A673 (cell line): Measurements from ENCODE around the gene GDF9.

ENCODE experiments used
- CTCF ChIP-seq: fragments of 300-800, 200-600 bp; sonication (generic); conservative IDR thresholded peaks from 2 replicates; pipeline ENCODE4 v1.5.1; 2017; ENCODE audit warnings: low read depth, mild to moderate bottlenecking, antibody characterized with exemption, low read length, moderate library complexity, mixed read lengths
- EZH2 ChIP-seq: fragments of 200-600 bp; sonication (generic); IDR thresholded peaks from 2 replicates; pipeline ENCODE4 v1.6.1; 2017; ENCODE audit warnings: borderline replicate concordance, low read depth, mild to moderate bottlenecking, mixed read lengths, antibody characterized with exemption, low read length; ENCODE audit not compliant: poor library complexity, severe bottlenecking

DNA sequence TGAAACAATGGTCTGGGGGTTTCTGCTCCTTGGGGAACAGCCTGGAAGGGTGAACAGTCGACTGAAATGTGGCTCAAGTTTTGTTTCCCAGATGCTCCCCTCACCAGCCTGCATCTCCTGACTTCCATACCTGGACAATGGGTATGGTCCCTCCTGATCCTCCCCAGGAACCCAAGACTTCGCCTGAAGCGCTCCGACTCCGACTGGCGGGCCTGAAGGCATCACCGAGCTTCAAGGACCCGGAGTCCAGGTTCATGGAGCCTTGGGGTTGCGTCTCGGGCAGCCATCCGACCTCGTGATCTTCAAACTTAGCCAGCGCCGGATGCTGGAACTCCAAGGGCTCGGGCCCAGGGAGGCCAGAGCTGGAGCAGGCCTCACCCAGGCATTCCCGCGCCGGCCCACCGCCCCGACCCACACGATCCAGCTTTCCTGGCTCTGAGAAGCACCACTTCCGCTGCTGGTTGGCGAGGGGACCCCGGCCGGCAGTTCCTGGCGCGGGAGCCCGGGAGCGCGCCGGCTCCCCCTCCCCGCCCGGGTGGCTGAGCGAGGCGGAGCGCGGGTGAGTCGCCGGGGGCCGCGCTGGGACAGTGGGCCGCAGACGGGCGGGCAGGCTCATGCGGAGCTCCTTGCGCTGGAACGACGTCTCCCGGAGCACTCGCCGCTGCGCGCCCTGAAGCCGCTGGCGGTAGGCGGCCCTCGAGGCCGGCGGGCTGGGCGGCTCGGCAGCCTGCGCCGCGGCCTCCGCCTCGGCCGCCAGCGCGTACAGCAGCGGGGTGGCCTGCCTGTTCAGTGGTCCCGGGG, 41.0 kb downstream of the GDF9 start:
- TF ChIP-seq CTCF (no peak), EZH2 (no peak)
